H1 (cell line): ENCODE results near the gene BIRC5. TPM values are rescaled to one million over a fixed set of nuclear protein-coding genes. Genes with fewer than 3 reads are reported as not detected.

Experiments
- CTCF ChIA-PET: fragments of 300-600 bp; sonication (Branson Sonifier 250); formaldehyde crosslinking; loops from one replicate; lab custom pipeline; 2021; ENCODE audit not compliant: partially characterized antibody; lab: Charles Lee
- POLR2A ChIA-PET: fragments of 300-600 bp; sonication (Branson Sonifier 250); formaldehyde crosslinking; loops from one replicate; lab custom pipeline; 2021; ENCODE audit warnings: inconsistent platforms; ENCODE audit not compliant: partially characterized antibody; lab: Charles Lee
- DNase-seq, 2 experiments: peaks; one replicate each; pipeline versions ENCODE4 v3.0.0 to v3.0.0-alpha.2; 2010 to 2022; ENCODE audit warnings: low spot score in 2 of 2, low read depth in 1 of 2, mixed read lengths in 1 of 2
- FAIRE-seq: peaks from 2 replicates; lab custom pipeline; 2011; peaks lifted over from hg19 to GRCh38; lab: Jason Lieb, UNC
- H2AFZ ChIP-seq: 2 replicates; pipeline ENCODE4 v1.8.1; 2012; ENCODE audit warnings: low read length, inconsistent platforms
- H2AK5ac ChIP-seq: 2 replicates; pipeline ENCODE4 v1.6.1; 2013; ENCODE audit warnings: low read depth, low read length
- H2BK120ac ChIP-seq: replicated peaks from 2 replicates; pipeline ENCODE3; 2013; ENCODE audit warnings: low read depth, low read length, inconsistent platforms
- H2BK12ac ChIP-seq: 2 replicates; pipeline ENCODE4 v1.6.1; 2013; ENCODE audit warnings: low read depth, low read length
- H2BK15ac ChIP-seq: 2 replicates; pipeline ENCODE4 v1.6.1; 2013; ENCODE audit warnings: low read length
- H2BK20ac ChIP-seq: 2 replicates; pipeline ENCODE4 v1.6.1; 2013; ENCODE audit warnings: low read length
- H2BK5ac ChIP-seq: 2 replicates; pipeline ENCODE4 v1.6.1; 2013; ENCODE audit warnings: low read depth, low read length
- H3K14ac ChIP-seq: 2 replicates; pipeline ENCODE4 v1.6.1; 2013; ENCODE audit warnings: inconsistent platforms; ENCODE audit not compliant: insufficient read length
- H3K18ac ChIP-seq: 2 replicates; pipeline ENCODE4 v1.6.1; 2013; ENCODE audit warnings: low read length; ENCODE audit errors: extremely low read depth
- H3K23ac ChIP-seq: 2 replicates; pipeline ENCODE4 v1.6.1; 2013; ENCODE audit warnings: inconsistent platforms; ENCODE audit not compliant: insufficient read length
- H3K23me2 ChIP-seq: 2 replicates; pipeline ENCODE4 v1.6.1; 2013; ENCODE audit warnings: low read depth, low read length
- H3K27ac ChIP-seq: 2 replicates; pipeline ENCODE4 v1.6.1; 2011; ENCODE audit warnings: low read depth, low read length, inconsistent platforms
- H3K27me3 ChIP-seq, 4 experiments: replicated peaks in 1 of 4; 1 replicate in 1 of 4; 2 replicates in 3 of 4; pipeline versions ENCODE4 v1.6.1 to v1.8.1; 2011 to 2013; ENCODE audit warnings: low read length in 3 of 4, mild to moderate bottlenecking in 3 of 4, inconsistent platforms in 2 of 4, mixed read lengths in 2 of 4, moderate library complexity in 1 of 4; ENCODE audit not compliant: control insufficient read depth in 3 of 4, insufficient read depth in 3 of 4; ENCODE audit errors: extremely low read depth in 1 of 4
- H3K36me3 ChIP-seq, 4 experiments: 2 replicates each; pipeline versions ENCODE4 v1.6.1 to v1.8.1; 2011 to 2013; ENCODE audit warnings: mild to moderate bottlenecking in 4 of 4, low read length in 3 of 4, moderate library complexity in 2 of 4, control low read depth in 1 of 4, inconsistent platforms in 1 of 4; ENCODE audit not compliant: insufficient read depth in 4 of 4, control insufficient read depth in 2 of 4
- H3K4ac ChIP-seq: replicated peaks from 2 replicates; pipeline ENCODE3; 2013; ENCODE audit warnings: low read length, low read depth, mixed read lengths, inconsistent platforms; ENCODE audit not compliant: insufficient read length
- H3K4me1 ChIP-seq, 4 experiments: replicated peaks in 1 of 4; 1 replicate in 1 of 4; 2 replicates in 3 of 4; pipeline versions ENCODE4 v1.6.1 to v1.8.1; 2011 to 2013; ENCODE audit warnings: low read length in 3 of 4, inconsistent platforms in 2 of 4, mixed read lengths in 1 of 4; ENCODE audit not compliant: insufficient read depth in 4 of 4, control insufficient read depth in 3 of 4
- H3K4me2 ChIP-seq, 2 experiments: 2 replicates each; pipeline versions ENCODE4 v1.6.1 to v1.8.1; 2011 to 2013; ENCODE audit warnings: low read depth in 2 of 2, low read length in 2 of 2, control low read depth in 1 of 2, inconsistent platforms in 1 of 2, mild to moderate bottlenecking in 1 of 2; ENCODE audit not compliant: insufficient read depth in 1 of 2
- H3K4me3 ChIP-seq, 4 experiments: fragments of 200-600, 300-600 bp in 1 of 4; sonication (generic), shearing (Covaris generic), sonication (Bioruptor Twin) in 1 of 4; 2 replicates each; pipeline versions ENCODE4 v1.5.1 to v1.8.1; 2011 to 2016; ENCODE audit warnings: low read length in 4 of 4, low read depth in 3 of 4, control low read depth in 2 of 4, inconsistent platforms in 2 of 4, mild to moderate bottlenecking in 2 of 4, mixed read lengths in 1 of 4, moderate library complexity in 1 of 4; ENCODE audit not compliant: insufficient read depth in 2 of 4; ENCODE audit errors: extremely low read depth in 1 of 4
- H3K56ac ChIP-seq: replicated peaks from 2 replicates; pipeline ENCODE3; 2013; ENCODE audit warnings: low read depth, mild to moderate bottlenecking, mixed read lengths, low read length, inconsistent platforms; ENCODE audit not compliant: insufficient read length
- H3K79me1 ChIP-seq: 2 replicates; pipeline ENCODE4 v1.6.1; 2013; ENCODE audit warnings: low read depth, low read length, control low read depth
- H3K79me2 ChIP-seq, 2 experiments: 2 replicates each; pipeline versions ENCODE4 v1.6.1 to v1.8.1; 2012 to 2013; ENCODE audit warnings: low read length in 2 of 2, mild to moderate bottlenecking in 2 of 2, inconsistent platforms in 1 of 2; ENCODE audit not compliant: insufficient read depth in 2 of 2, control insufficient read depth in 1 of 2
- H3K9ac ChIP-seq, 4 experiments: replicated peaks in 1 of 4; 1 replicate in 1 of 4; 2 replicates in 3 of 4; pipeline versions ENCODE4 v1.6.1 to v1.8.1; 2011 to 2013; ENCODE audit warnings: low read depth in 3 of 4, low read length in 3 of 4, control low read depth in 2 of 4, mild to moderate bottlenecking in 2 of 4, moderate library complexity in 2 of 4, inconsistent platforms in 1 of 4; ENCODE audit errors: extremely low read depth in 1 of 4
- H3K9me3 ChIP-seq, 2 experiments: 2 replicates each; pipeline versions ENCODE4 v1.6.1 to v1.8.1; 2012 to 2013; ENCODE audit warnings: mild to moderate bottlenecking in 2 of 2, moderate library complexity in 2 of 2, control low read depth in 1 of 2, inconsistent platforms in 1 of 2, low read depth in 1 of 2, low read length in 1 of 2, mixed read lengths in 1 of 2; ENCODE audit not compliant: insufficient read depth in 2 of 2
- H4K20me1 ChIP-seq, 2 experiments: replicated peaks in 1 of 2; 2 replicates each; pipeline versions ENCODE3 to v1.8.1; 2011 to 2013; ENCODE audit warnings: inconsistent platforms in 2 of 2, low read length in 2 of 2, mild to moderate bottlenecking in 1 of 2; ENCODE audit not compliant: insufficient read depth in 2 of 2, control insufficient read depth in 1 of 2
- H4K5ac ChIP-seq: 2 replicates; pipeline ENCODE4 v1.6.1; 2013; ENCODE audit warnings: low read length, low read depth, mixed read lengths, inconsistent platforms; ENCODE audit not compliant: insufficient read length
- H4K8ac ChIP-seq: 2 replicates; pipeline ENCODE4 v1.8.0; 2013; ENCODE audit warnings: mild to moderate bottlenecking, moderate library complexity, low read length, inconsistent platforms; ENCODE audit not compliant: insufficient read depth; ENCODE audit errors: extremely low read depth
- H4K91ac ChIP-seq: replicated peaks from 2 replicates; pipeline ENCODE3; 2013; ENCODE audit warnings: low read length, mixed read lengths, inconsistent platforms; ENCODE audit not compliant: insufficient read length
- ATF2 ChIP-seq: IDR thresholded peaks from 2 replicates; pipeline ENCODE4 v1.6.1; 2012; ENCODE audit warnings: low read length, inconsistent platforms
- BCL11A ChIP-seq, 2 experiments: IDR thresholded peaks; one replicate each; pipeline ENCODE4 v1.6.1; 2011; ENCODE audit warnings: low read depth in 2 of 2, low read length in 2 of 2, mild to moderate bottlenecking in 2 of 2
- CBX8 ChIP-seq: fragments of 300-800, 300-1000 bp; sonication (generic); IDR thresholded peaks from 2 replicates; pipeline ENCODE4 v1.7.1; 2016; ENCODE audit warnings: low read depth, low read length, borderline replicate concordance
- RAD21 ChIP-seq, 2 experiments: IDR thresholded peaks in 1 of 2; conservative IDR thresholded peaks in 1 of 2; 2 replicates each; pipeline ENCODE4 v1.6.1; 2011; ENCODE audit warnings: low read depth in 2 of 2, low read length in 2 of 2, improper control_type of control experiment in 1 of 2, inconsistent platforms in 1 of 2, mild to moderate bottlenecking in 1 of 2, moderate library complexity in 1 of 2
- RXRA ChIP-seq: IDR thresholded peaks from 2 replicates; pipeline ENCODE4 v1.6.1; 2011; ENCODE audit warnings: low read depth, mild to moderate bottlenecking, low read length, moderate library complexity; ENCODE audit not compliant: insufficient read depth
- TAF7 ChIP-seq: optimal IDR thresholded peaks from 2 replicates; pipeline ENCODE3; 2011; ENCODE audit warnings: low read depth, mild to moderate bottlenecking, inconsistent platforms, low read length, moderate library complexity, borderline replicate concordance
- TBP ChIP-seq: IDR thresholded peaks from 2 replicates; pipeline ENCODE4 v1.6.1; 2011; ENCODE audit warnings: low read depth, low read length, improper control_type of control experiment
- WGBS, 2 experiments: shearing (Covaris generic) in 1 of 2; methylation state at CpG; one replicate each; pipeline versions ENCODE4 v1.1.6 to v1.1.7; 2013 to 2015; ENCODE audit warnings: low lambda C conversion rate in 2 of 2, mixed read lengths in 2 of 2, inconsistent platforms in 1 of 2, low coverage in 1 of 2, missing lambda C conversion rate in 1 of 2; ENCODE audit not compliant: insufficient replicate concordance in 2 of 2, insufficient coverage in 1 of 2, insufficient read length in 1 of 2; ENCODE audit errors: extremely low coverage in 1 of 2, missing lambda C conversion rate in 1 of 2; 5-methylcytosine and 5-hydroxymethylcytosine counted together
- polyA plus RNA-seq, 7 experiments: library from polyadenylated mRNA; depleted of rRNA in 3 of 7; stranded (reverse) in 5 of 7; unstranded in 2 of 7; fragments of >200 nt in 5 of 7; fragments of 200-250 nt in 2 of 7; gene quantifications; 1 replicate in 5 of 7; 2 replicates in 1 of 7; 4 replicates in 1 of 7; pipeline versions ENCODE4 v1.2.1 to v1.2.3, GENCODE V29; 2011 to 2013; ENCODE audit warnings: missing spikeins in 2 of 7, mixed read lengths in 2 of 7
- total RNA-seq: library from RNA; stranded (reverse); fragmentation: NEBNext Ultra II Directional; extraction: Animal tissue kit (Norgen Biotek cat#: 25700); gene quantifications from 2 replicates; pipeline ENCODE4 v1.2.1, GENCODE V29; 2021

The BIRC5 gene
- total and polyA plus RNA-seq, 2 of the 8 experiments (the other 6 are each of a cell fraction or from before 2014, with no cell fraction given): 42.2 to 108 TPM

GRCh38 chr17:78252701-78253635 lies 38.9 kb downstream of the BIRC5 start:
- Histone ChIP-seq H2BK20ac (no peak overlapping the region), H3K23me2 (peaks cover 4% of the 10 kb centered on the region; the same call in 1 of the 2 replicates), H3K79me2 (no peaks in the 10 kb centered on the region), H2BK120ac (no peak overlapping the region), H3K18ac (no peak overlapping the region), H3K56ac (no peak overlapping the region), H3K27ac (no peak overlapping the region), H2BK12ac (no peak overlapping the region; the same call in 1 of the 2 replicates), H3K27me3 (no peaks in the 10 kb centered on the region), H3K9me3 (no peaks in the 10 kb centered on the region), H4K5ac (peak overlapping the region; percentile 4), H2AFZ (no peak overlapping the region), H3K4ac (no peak overlapping the region), H2AK5ac (peak overlapping the region; percentile 68; the same call in 1 of the 2 replicates), H3K4me3 (no peak overlapping the region), H3K23ac (no peak overlapping the region), H3K9ac (no peak overlapping the region), H2BK15ac (no peak overlapping the region), H4K91ac (no peak overlapping the region), H3K14ac (no peak overlapping the region), H3K79me1 (no peaks in the 10 kb centered on the region), H3K4me2 (peak overlapping the region in 1 of 2 experiments; percentile 61; a peak in 2 of 4 replicates), H3K4me1 (peaks cover 0 to 33% (median 24%) of the 10 kb centered on the region in 4 experiments; a peak in 6 of 7 replicates), H4K8ac (peak overlapping the region; percentile 62; the same call in 1 of the 2 replicates), H2BK5ac (no peak overlapping the region), H3K36me3 (no peaks in the 10 kb centered on the region), H4K20me1 (peaks cover 0 to 1% of the 10 kb centered on the region in 2 experiments)
- POLR2A ChIA-PET: interaction anchor here (0.6 to 2.8 kb wide), 3 partner anchors 16 to 214 kb away, joined by 3 to 11 read pairs (median 6); no protein-coding TSS in a partner anchor
- FAIRE-seq (no peak), DNase-seq (no peak)
- 87% methylated on average over 14 of the region's 15 CpGs; no CpG with 5 or more reads in 1 of the 2 experiments for WGBS, 2 experiments
- CTCF ChIA-PET: interaction anchor here (0.6 to 5.6 kb wide), 11 partner anchors 14 to 170 kb away, joined by 3 to 53 read pairs (median 28); partner anchors contain the start of gene TMEM235
- TF ChIP-seq RAD21 (IDR thresholded peaks at IDR 0.05 in 1 of 2, conservative IDR thresholded peaks at IDR 0.05 in 1 of 2; ENCODE audit: low read depth in 2 of 2, low read length in 2 of 2): no peak
- no peak for TF ChIP-seq CBX8
- TF ChIP-seq RXRA: no peak
- no peak for TF ChIP-seq TAF7
- no peak for TF ChIP-seq ATF2
- no peak for TF ChIP-seq BCL11A (IDR thresholded peaks at IDR 0.05; ENCODE audit: low read depth in 2 of 2, low read length in 2 of 2)
- no peak for TF ChIP-seq TBP
